H1 (cell line): Measurements from ENCODE around the gene NT5M. TPM values are rescaled to one million over a fixed set of nuclear protein-coding genes. Genes with fewer than 3 reads are reported as not detected.

Experiments used
- CTCF ChIA-PET: fragments of 300-600 bp; sonication (Branson Sonifier 250); formaldehyde crosslinking; loops from one replicate; lab custom pipeline; 2021; ENCODE audit not compliant: partially characterized antibody; lab: Charles Lee
- POLR2A ChIA-PET: fragments of 300-600 bp; sonication (Branson Sonifier 250); formaldehyde crosslinking; loops from one replicate; lab custom pipeline; 2021; ENCODE audit warnings: inconsistent platforms; ENCODE audit not compliant: partially characterized antibody; lab: Charles Lee
- DNase-seq, 2 experiments: peaks; one replicate each; pipeline versions ENCODE4 v3.0.0 to v3.0.0-alpha.2; 2010 to 2022; ENCODE audit warnings: low spot score in 2 of 2, low read depth in 1 of 2, mixed read lengths in 1 of 2
- FAIRE-seq: peaks from 2 replicates; lab custom pipeline; 2011; peaks lifted over from hg19 to GRCh38; lab: Jason Lieb, UNC
- H2AFZ ChIP-seq: 2 replicates; pipeline ENCODE4 v1.8.1; 2012; ENCODE audit warnings: low read length, inconsistent platforms
- H2AK5ac ChIP-seq: 2 replicates; pipeline ENCODE4 v1.6.1; 2013; ENCODE audit warnings: low read depth, low read length
- H2BK120ac ChIP-seq: replicated peaks from 2 replicates; pipeline ENCODE3; 2013; ENCODE audit warnings: low read depth, low read length, inconsistent platforms
- H2BK12ac ChIP-seq: 2 replicates; pipeline ENCODE4 v1.6.1; 2013; ENCODE audit warnings: low read depth, low read length
- H2BK15ac ChIP-seq: 2 replicates; pipeline ENCODE4 v1.6.1; 2013; ENCODE audit warnings: low read length
- H2BK20ac ChIP-seq: 2 replicates; pipeline ENCODE4 v1.6.1; 2013; ENCODE audit warnings: low read length
- H2BK5ac ChIP-seq: 2 replicates; pipeline ENCODE4 v1.6.1; 2013; ENCODE audit warnings: low read depth, low read length
- H3K14ac ChIP-seq: 2 replicates; pipeline ENCODE4 v1.6.1; 2013; ENCODE audit warnings: inconsistent platforms; ENCODE audit not compliant: insufficient read length
- H3K18ac ChIP-seq: 2 replicates; pipeline ENCODE4 v1.6.1; 2013; ENCODE audit warnings: low read length; ENCODE audit errors: extremely low read depth
- H3K23ac ChIP-seq: 2 replicates; pipeline ENCODE4 v1.6.1; 2013; ENCODE audit warnings: inconsistent platforms; ENCODE audit not compliant: insufficient read length
- H3K23me2 ChIP-seq: 2 replicates; pipeline ENCODE4 v1.6.1; 2013; ENCODE audit warnings: low read depth, low read length
- H3K27ac ChIP-seq: 2 replicates; pipeline ENCODE4 v1.6.1; 2011; ENCODE audit warnings: low read depth, low read length, inconsistent platforms
- H3K27me3 ChIP-seq, 4 experiments: replicated peaks in 1 of 4; 1 replicate in 1 of 4; 2 replicates in 3 of 4; pipeline versions ENCODE4 v1.6.1 to v1.8.1; 2011 to 2013; ENCODE audit warnings: low read length in 3 of 4, mild to moderate bottlenecking in 3 of 4, inconsistent platforms in 2 of 4, mixed read lengths in 2 of 4, moderate library complexity in 1 of 4; ENCODE audit not compliant: control insufficient read depth in 3 of 4, insufficient read depth in 3 of 4; ENCODE audit errors: extremely low read depth in 1 of 4
- H3K36me3 ChIP-seq, 4 experiments: 2 replicates each; pipeline versions ENCODE4 v1.6.1 to v1.8.1; 2011 to 2013; ENCODE audit warnings: mild to moderate bottlenecking in 4 of 4, low read length in 3 of 4, moderate library complexity in 2 of 4, control low read depth in 1 of 4, inconsistent platforms in 1 of 4; ENCODE audit not compliant: insufficient read depth in 4 of 4, control insufficient read depth in 2 of 4
- H3K4ac ChIP-seq: replicated peaks from 2 replicates; pipeline ENCODE3; 2013; ENCODE audit warnings: low read length, low read depth, mixed read lengths, inconsistent platforms; ENCODE audit not compliant: insufficient read length
- H3K4me1 ChIP-seq, 4 experiments: replicated peaks in 1 of 4; 1 replicate in 1 of 4; 2 replicates in 3 of 4; pipeline versions ENCODE4 v1.6.1 to v1.8.1; 2011 to 2013; ENCODE audit warnings: low read length in 3 of 4, inconsistent platforms in 2 of 4, mixed read lengths in 1 of 4; ENCODE audit not compliant: insufficient read depth in 4 of 4, control insufficient read depth in 3 of 4
- H3K4me2 ChIP-seq, 2 experiments: 2 replicates each; pipeline versions ENCODE4 v1.6.1 to v1.8.1; 2011 to 2013; ENCODE audit warnings: low read depth in 2 of 2, low read length in 2 of 2, control low read depth in 1 of 2, inconsistent platforms in 1 of 2, mild to moderate bottlenecking in 1 of 2; ENCODE audit not compliant: insufficient read depth in 1 of 2
- H3K4me3 ChIP-seq, 4 experiments: fragments of 200-600, 300-600 bp in 1 of 4; sonication (generic), shearing (Covaris generic), sonication (Bioruptor Twin) in 1 of 4; 2 replicates each; pipeline versions ENCODE4 v1.5.1 to v1.8.1; 2011 to 2016; ENCODE audit warnings: low read length in 4 of 4, low read depth in 3 of 4, control low read depth in 2 of 4, inconsistent platforms in 2 of 4, mild to moderate bottlenecking in 2 of 4, mixed read lengths in 1 of 4, moderate library complexity in 1 of 4; ENCODE audit not compliant: insufficient read depth in 2 of 4; ENCODE audit errors: extremely low read depth in 1 of 4
- H3K56ac ChIP-seq: replicated peaks from 2 replicates; pipeline ENCODE3; 2013; ENCODE audit warnings: low read depth, mild to moderate bottlenecking, mixed read lengths, low read length, inconsistent platforms; ENCODE audit not compliant: insufficient read length
- H3K79me1 ChIP-seq: 2 replicates; pipeline ENCODE4 v1.6.1; 2013; ENCODE audit warnings: low read depth, low read length, control low read depth
- H3K79me2 ChIP-seq, 2 experiments: 2 replicates each; pipeline versions ENCODE4 v1.6.1 to v1.8.1; 2012 to 2013; ENCODE audit warnings: low read length in 2 of 2, mild to moderate bottlenecking in 2 of 2, inconsistent platforms in 1 of 2; ENCODE audit not compliant: insufficient read depth in 2 of 2, control insufficient read depth in 1 of 2
- H3K9ac ChIP-seq, 4 experiments: replicated peaks in 1 of 4; 1 replicate in 1 of 4; 2 replicates in 3 of 4; pipeline versions ENCODE4 v1.6.1 to v1.8.1; 2011 to 2013; ENCODE audit warnings: low read depth in 3 of 4, low read length in 3 of 4, control low read depth in 2 of 4, mild to moderate bottlenecking in 2 of 4, moderate library complexity in 2 of 4, inconsistent platforms in 1 of 4; ENCODE audit errors: extremely low read depth in 1 of 4
- H3K9me3 ChIP-seq, 2 experiments: 2 replicates each; pipeline versions ENCODE4 v1.6.1 to v1.8.1; 2012 to 2013; ENCODE audit warnings: mild to moderate bottlenecking in 2 of 2, moderate library complexity in 2 of 2, control low read depth in 1 of 2, inconsistent platforms in 1 of 2, low read depth in 1 of 2, low read length in 1 of 2, mixed read lengths in 1 of 2; ENCODE audit not compliant: insufficient read depth in 2 of 2
- H4K20me1 ChIP-seq, 2 experiments: replicated peaks in 1 of 2; 2 replicates each; pipeline versions ENCODE3 to v1.8.1; 2011 to 2013; ENCODE audit warnings: inconsistent platforms in 2 of 2, low read length in 2 of 2, mild to moderate bottlenecking in 1 of 2; ENCODE audit not compliant: insufficient read depth in 2 of 2, control insufficient read depth in 1 of 2
- H4K5ac ChIP-seq: 2 replicates; pipeline ENCODE4 v1.6.1; 2013; ENCODE audit warnings: low read length, low read depth, mixed read lengths, inconsistent platforms; ENCODE audit not compliant: insufficient read length
- H4K8ac ChIP-seq: 2 replicates; pipeline ENCODE4 v1.8.0; 2013; ENCODE audit warnings: mild to moderate bottlenecking, moderate library complexity, low read length, inconsistent platforms; ENCODE audit not compliant: insufficient read depth; ENCODE audit errors: extremely low read depth
- H4K91ac ChIP-seq: replicated peaks from 2 replicates; pipeline ENCODE3; 2013; ENCODE audit warnings: low read length, mixed read lengths, inconsistent platforms; ENCODE audit not compliant: insufficient read length
- CHD1 ChIP-seq: IDR thresholded peaks from 2 replicates; pipeline ENCODE4 v1.6.1; 2012; ENCODE audit warnings: low read depth, low read length, improper control_type of control experiment
- WGBS, 2 experiments: shearing (Covaris generic) in 1 of 2; methylation state at CpG; one replicate each; pipeline versions ENCODE4 v1.1.6 to v1.1.7; 2013 to 2015; ENCODE audit warnings: low lambda C conversion rate in 2 of 2, mixed read lengths in 2 of 2, inconsistent platforms in 1 of 2, low coverage in 1 of 2, missing lambda C conversion rate in 1 of 2; ENCODE audit not compliant: insufficient replicate concordance in 2 of 2, insufficient coverage in 1 of 2, insufficient read length in 1 of 2; ENCODE audit errors: extremely low coverage in 1 of 2, missing lambda C conversion rate in 1 of 2; 5-methylcytosine and 5-hydroxymethylcytosine counted together
- polyA plus RNA-seq, 7 experiments: library from polyadenylated mRNA; depleted of rRNA in 3 of 7; stranded (reverse) in 5 of 7; unstranded in 2 of 7; fragments of >200 nt in 5 of 7; fragments of 200-250 nt in 2 of 7; gene quantifications; 1 replicate in 5 of 7; 2 replicates in 1 of 7; 4 replicates in 1 of 7; pipeline versions ENCODE4 v1.2.1 to v1.2.3, GENCODE V29; 2011 to 2013; ENCODE audit warnings: missing spikeins in 2 of 7, mixed read lengths in 2 of 7
- total RNA-seq: library from RNA; stranded (reverse); fragmentation: NEBNext Ultra II Directional; extraction: Animal tissue kit (Norgen Biotek cat#: 25700); gene quantifications from 2 replicates; pipeline ENCODE4 v1.2.1, GENCODE V29; 2021

The NT5M gene
- total and polyA plus RNA-seq, 2 of the 8 experiments (the other 6 are each of a cell fraction or from before 2014, with no cell fraction given): 7.6 to 18.2 TPM

- no peak overlapping the region for H4K8ac ChIP-seq
- H2AK5ac ChIP-seq: no peak overlapping the region
- no peak overlapping the region for H3K4me2 ChIP-seq
- POLR2A ChIA-PET: no interaction called here
- TF ChIP-seq CHD1: no peak
- H4K20me1 ChIP-seq: no peaks in the 10 kb centered on the region
- CTCF ChIA-PET: interaction anchor here (0.6 to 4.2 kb wide), 4 partner anchors 10 to 109 kb away, joined by 3 to 22 read pairs (median 4); no protein-coding TSS in a partner anchor
- DNase-seq (peak in 1 of 2 experiments; percentile 29), FAIRE-seq (no peak)
- H2BK12ac ChIP-seq: no peak overlapping the region
- H2BK15ac ChIP-seq: no peak overlapping the region
- H2BK5ac ChIP-seq: no peak overlapping the region
- 83% methylated on average over 4 of the region's 4 CpGs; no CpG with 5 or more reads in 1 of the 2 experiments for WGBS, 2 experiments
- H3K56ac ChIP-seq: no peak overlapping the region
- no peak overlapping the region for H4K91ac ChIP-seq
- no peak overlapping the region for H3K9ac ChIP-seq
- no peak overlapping the region for H2AFZ ChIP-seq
- no peak overlapping the region for H3K4me3 ChIP-seq
- H3K4ac ChIP-seq: no peak overlapping the region
- no peaks in the 10 kb centered on the region for H3K9me3 ChIP-seq
- no peaks in the 10 kb centered on the region for H3K79me1 ChIP-seq
- H3K27me3 ChIP-seq: no peaks in the 10 kb centered on the region
- H3K79me2 ChIP-seq: no peaks in the 10 kb centered on the region
- no peaks in the 10 kb centered on the region for H3K36me3 ChIP-seq
- no peak overlapping the region for H4K5ac ChIP-seq
- H3K14ac ChIP-seq: no peak overlapping the region
- H3K27ac ChIP-seq: no peak overlapping the region
- no peak overlapping the region for H3K18ac ChIP-seq
- no peaks in the 10 kb centered on the region; a peak in 1 of 7 replicates for H3K4me1 ChIP-seq
- no peak overlapping the region for H3K23ac ChIP-seq
- no peak overlapping the region for H2BK120ac ChIP-seq
- H3K23me2 ChIP-seq: no peaks in the 10 kb centered on the region; the same call in 1 of the 2 replicates
- no peak overlapping the region for H2BK20ac ChIP-seq
Observed at GRCh38 chr17:17345294-17345597, 42.1 kb downstream of the NT5M start.
